Glomerular endothelial cell (primary cell): Measurements from ENCODE around the gene SLC35A2. TPM values are rescaled to one million over a fixed set of nuclear protein-coding genes. Genes with fewer than 3 reads are reported as not detected.

Experiments used
- DNase-seq: peaks from one replicate; pipeline ENCODE4 v3.0.0-alpha.2; 2011; ENCODE audit warnings: low read depth, low spot score; ENCODE audit errors: extremely low read depth
- total RNA-seq: library from RNA; depleted of rRNA; stranded (reverse); fragments of >200 nt; gene quantifications from 2 replicates; pipeline ENCODE4 v1.2.3, GENCODE V29; 2015

Gene SLC35A2
- total RNA-seq: 14.1 and 27.3 TPM in 2 replicates

- no peak for DNase-seq
Measured at GRCh38 chrX:48911412-48912182, at the start of gene SLC35A2. Gene SLC35A2, minus strand, starts transcription at chrX:48911646. Its CDS starts 10 bp downstream, at chrX:48911636.

- DNase-seq: no peak
Measured at GRCh38 chrX:48960291-48960690, 48.8 kb upstream of the SLC35A2 start.

GRCh38 chrX:48958635-48959094 lies 47.2 kb upstream of the SLC35A2 start:
- DNase-seq: no peak

GRCh38 chrX:48957827-48958634 lies 46.6 kb upstream of the SLC35A2 start:
- DNase-seq: peak; percentile 84

- DNase-seq: no peak
Measured at GRCh38 chrX:48957477-48957826, 46.0 kb upstream of the SLC35A2 start, which contains the start of gene OTUD5. Gene OTUD5, minus strand, starts transcription at chrX:48957607. Its CDS starts 37 bp downstream, at chrX:48957570.

- no peak for DNase-seq
Measured at GRCh38 chrX:48956728-48957414, 45.4 kb upstream of the SLC35A2 start.

- DNase-seq: no peak
Measured at GRCh38 chrX:48948589-48948988, 37.1 kb upstream of the SLC35A2 start.

- no peak for DNase-seq
Measured at GRCh38 chrX:48945517-48946348, 34.3 kb upstream of the SLC35A2 start.

- no peak for DNase-seq
Measured at GRCh38 chrX:48942895-48943294, 31.4 kb upstream of the SLC35A2 start.

- no peak for DNase-seq
Measured at GRCh38 chrX:48940404-48940955, 29.0 kb upstream of the SLC35A2 start.

- no peak for DNase-seq
Measured at GRCh38 chrX:48939524-48940228, 28.2 kb upstream of the SLC35A2 start.

GRCh38 chrX:48938721-48939425 lies 27.4 kb upstream of the SLC35A2 start:
- DNase-seq: no peak

GRCh38 chrX:48937054-48937907 lies 25.8 kb upstream of the SLC35A2 start:
- DNase-seq: no peak

- no peak for DNase-seq
Measured at GRCh38 chrX:48936429-48937053, 25.1 kb upstream of the SLC35A2 start.

- DNase-seq: no peak
Measured at GRCh38 chrX:48935301-48935670, 23.8 kb upstream of the SLC35A2 start.

GRCh38 chrX:48934581-48935300 lies 23.3 kb upstream of the SLC35A2 start:
- no peak for DNase-seq

- DNase-seq: no peak
Measured at GRCh38 chrX:48933757-48934156, 22.3 kb upstream of the SLC35A2 start.
